ENCODE data around the gene HGS. TPM values are rescaled to one million over a fixed set of nuclear protein-coding genes. Genes with fewer than 3 reads are reported as not detected.

Gene HGS
- total and polyA plus RNA-seq, 2 experiments from 2014 or later, result 59.2 to 128 TPM

- H3K9me3 ChIP-seq (ENCODE audit: low read depth), result no peaks in the 10 kb centered on the region
- 84% methylated on average over 12 of the region's 12 CpGs for WGBS (ENCODE audit: low lambda C conversion rate, missing lambda C conversion rate)
- H3K27ac ChIP-seq, result peak overlapping the region; percentile 47
- H3K4me1 ChIP-seq (ENCODE audit: insufficient read depth), result peaks cover 18% of the 10 kb centered on the region
- TF ChIP-seq EZH2 (IDR thresholded peaks at IDR 0.05; ENCODE audit: borderline replicate concordance), result no peak
- TF ChIP-seq EZH2phosphoT487 (IDR thresholded peaks at IDR 0.05; ENCODE audit: low read depth, severe bottlenecking, unreplicated experiment), result no peak
- TF ChIP-seq CTCF (IDR thresholded peaks at IDR 0.05; ENCODE audit: poor library complexity), result no peak
- peak overlapping the region; percentile 93 for H3K4me2 ChIP-seq
- no peak overlapping the region for H2AFZ ChIP-seq
- DNase-seq (ENCODE audit: low spot score), result peak; percentile 55
- no peaks in the 10 kb centered on the region for H3K36me3 ChIP-seq (replicated peaks; ENCODE audit: insufficient read depth, low read depth)
- peaks cover 65% of the 10 kb centered on the region for H3K79me2 ChIP-seq
- no peak overlapping the region for H3K4me3 ChIP-seq
- H3K9me2 ChIP-seq (replicated peaks; ENCODE audit: insufficient read depth), result no peaks in the 10 kb centered on the region
- H3K27me3 ChIP-seq, result no peaks in the 10 kb centered on the region
- H4K20me1 ChIP-seq (ENCODE audit: insufficient read depth, poor library complexity, severe bottlenecking), result peaks cover 15% of the 10 kb centered on the region
Measured at GRCh38 chr17:81685108-81685507, 1.3 kb downstream of the HGS start.

- no peaks in the 10 kb centered on the region for H3K36me3 ChIP-seq (replicated peaks; ENCODE audit: insufficient read depth, low read depth)
- H3K9me2 ChIP-seq (replicated peaks; ENCODE audit: insufficient read depth), result no peaks in the 10 kb centered on the region
- H3K4me3 ChIP-seq, result no peak overlapping the region
- DNase-seq (ENCODE audit: low spot score), result no peak
- TF ChIP-seq EZH2 (IDR thresholded peaks at IDR 0.05; ENCODE audit: borderline replicate concordance) (no peak), CTCF (IDR thresholded peaks at IDR 0.05; ENCODE audit: poor library complexity) (no peak), EZH2phosphoT487 (IDR thresholded peaks at IDR 0.05; ENCODE audit: low read depth, severe bottlenecking, unreplicated experiment) (no peak)
- H3K9me3 ChIP-seq (ENCODE audit: low read depth), result no peaks in the 10 kb centered on the region
- H3K4me1 ChIP-seq (ENCODE audit: insufficient read depth), result peaks cover 18% of the 10 kb centered on the region
- peaks cover 55% of the 10 kb centered on the region for H3K79me2 ChIP-seq
- 97% methylated on average over 15 of the region's 20 CpGs for WGBS (ENCODE audit: low lambda C conversion rate, missing lambda C conversion rate)
- H3K27ac ChIP-seq, result no peak overlapping the region
- H3K4me2 ChIP-seq, result no peak overlapping the region
- H2AFZ ChIP-seq, result no peak overlapping the region
- no peaks in the 10 kb centered on the region for H3K27me3 ChIP-seq
- peaks cover 15% of the 10 kb centered on the region for H4K20me1 ChIP-seq (ENCODE audit: insufficient read depth, poor library complexity, severe bottlenecking)
Measured at GRCh38 chr17:81686614-81687013, 2.8 kb downstream of the HGS start.

- H3K79me2 ChIP-seq, result peaks cover 48% of the 10 kb centered on the region
- no peak overlapping the region for H3K4me3 ChIP-seq
- 97% methylated on average over 40 of the region's 41 CpGs for WGBS (ENCODE audit: low lambda C conversion rate, missing lambda C conversion rate)
- H3K36me3 ChIP-seq (replicated peaks; ENCODE audit: insufficient read depth, low read depth), result no peaks in the 10 kb centered on the region
- peaks cover 15% of the 10 kb centered on the region for H4K20me1 ChIP-seq (ENCODE audit: insufficient read depth, poor library complexity, severe bottlenecking)
- H3K4me1 ChIP-seq (ENCODE audit: insufficient read depth), result peaks cover 12% of the 10 kb centered on the region
- no peak for DNase-seq (ENCODE audit: low spot score)
- TF ChIP-seq EZH2phosphoT487 (IDR thresholded peaks at IDR 0.05; ENCODE audit: low read depth, severe bottlenecking, unreplicated experiment) (no peak), EZH2 (IDR thresholded peaks at IDR 0.05; ENCODE audit: borderline replicate concordance) (no peak), CTCF (IDR thresholded peaks at IDR 0.05; ENCODE audit: poor library complexity) (no peak)
- H3K9me2 ChIP-seq (replicated peaks; ENCODE audit: insufficient read depth), result no peaks in the 10 kb centered on the region
- H3K4me2 ChIP-seq, result no peak overlapping the region
- H2AFZ ChIP-seq, result no peak overlapping the region
- no peaks in the 10 kb centered on the region for H3K9me3 ChIP-seq (ENCODE audit: low read depth)
- H3K27me3 ChIP-seq, result no peaks in the 10 kb centered on the region
- H3K27ac ChIP-seq, result no peak overlapping the region
Measured at GRCh38 chr17:81687770-81688541, 4.1 kb downstream of the HGS start.
